HEK293 (cell line): ENCODE measurements around the gene MYO3A.

Source experiments
- BCL11A ChIP-seq: fragments of 450-650 bp; formaldehyde crosslinking; IDR thresholded peaks from 2 replicates; pipeline ENCODE4 v1.5.1; 2016; ENCODE audit warnings: low read depth, missing biosample characterization, missing genetic modification characterization
- GLIS2 ChIP-seq: fragments of 450-650 bp; formaldehyde crosslinking; IDR thresholded peaks from 2 replicates; pipeline ENCODE4 v1.5.1; 2016; ENCODE audit warnings: missing biosample characterization, missing genetic modification characterization
- IKZF3 ChIP-seq: fragments of 450-650 bp; IDR thresholded peaks from 2 replicates; pipeline ENCODE4 v1.5.0; 2018; ENCODE audit warnings: missing biosample characterization, mild to moderate bottlenecking, missing genetic modification characterization, moderate library complexity
- KLF16 ChIP-seq: fragments of 450-650 bp; formaldehyde crosslinking; IDR thresholded peaks from 2 replicates; pipeline ENCODE4 v1.5.1; 2017; ENCODE audit warnings: missing biosample characterization, missing genetic modification characterization
- KLF17 ChIP-seq: fragments of 450-650 bp; formaldehyde crosslinking; IDR thresholded peaks from 2 replicates; pipeline ENCODE4 v1.5.1; 2016; ENCODE audit warnings: missing biosample characterization, missing genetic modification characterization
- MZF1 ChIP-seq: fragments of 450-650 bp; formaldehyde crosslinking; IDR thresholded peaks from 2 replicates; pipeline ENCODE4 v1.5.1; 2017; ENCODE audit warnings: missing biosample characterization, missing genetic modification characterization, borderline replicate concordance
- PRDM2 ChIP-seq: fragments of 450-650 bp; formaldehyde crosslinking; IDR thresholded peaks from 2 replicates; pipeline ENCODE4 v1.5.1; 2016; ENCODE audit warnings: missing biosample characterization, missing genetic modification characterization, borderline replicate concordance
- SETDB1 ChIP-seq: IDR thresholded peaks from one replicate; pipeline ENCODE4 v1.6.1; 2017; ENCODE audit warnings: mild to moderate bottlenecking, low read length, moderate library complexity, mixed read lengths; ENCODE audit not compliant: insufficient read length
- YY1 ChIP-seq: fragments of 450-650 bp; formaldehyde crosslinking; IDR thresholded peaks from 2 replicates; pipeline ENCODE4 v1.5.1; 2018; ENCODE audit warnings: missing biosample characterization, missing genetic modification characterization
- ZBTB26 ChIP-seq: fragments of 450-650 bp; formaldehyde crosslinking; optimal IDR thresholded peaks from 2 replicates; pipeline ENCODE3; 2016; ENCODE audit warnings: missing biosample characterization, mild to moderate bottlenecking, missing genetic modification characterization
- ZBTB6 ChIP-seq: fragments of 450-650 bp; formaldehyde crosslinking; IDR thresholded peaks from 2 replicates; pipeline ENCODE4 v1.5.1; 2017; ENCODE audit warnings: missing biosample characterization, missing genetic modification characterization
- ZBTB8A ChIP-seq: fragments of 450-650 bp; formaldehyde crosslinking; IDR thresholded peaks from 2 replicates; pipeline ENCODE4 v1.5.1; 2016; ENCODE audit warnings: missing biosample characterization, missing genetic modification characterization
- ZFP37 ChIP-seq: fragments of 450-650 bp; formaldehyde crosslinking; IDR thresholded peaks from 2 replicates; pipeline ENCODE4 v1.5.1; 2016; ENCODE audit warnings: missing biosample characterization, missing genetic modification characterization
- ZNF239 ChIP-seq: fragments of 450-650 bp; formaldehyde crosslinking; IDR thresholded peaks from 2 replicates; pipeline ENCODE4 v1.5.1; 2016; ENCODE audit warnings: missing biosample characterization, missing genetic modification characterization
- ZNF266 ChIP-seq: fragments of 450-650 bp; formaldehyde crosslinking; IDR thresholded peaks from 2 replicates; pipeline ENCODE4 v1.5.1; 2016; ENCODE audit warnings: missing biosample characterization, missing genetic modification characterization, low read depth
- ZNF274 ChIP-seq, 2 experiments: fragments of 200-500 bp in 1 of 2; fragments of 450-650 bp in 1 of 2; sonication (Bioruptor generic) in 1 of 2; formaldehyde crosslinking in 1 of 2; IDR thresholded peaks; 2 replicates each; pipeline versions ENCODE4 v1.5.1 to v1.6.1; 2014 to 2016; ENCODE audit warnings: borderline replicate concordance in 1 of 2, inconsistent platforms in 1 of 2, low read length in 1 of 2, missing biosample characterization in 1 of 2, missing genetic modification characterization in 1 of 2
- ZNF302 ChIP-seq: fragments of 450-650 bp; formaldehyde crosslinking; IDR thresholded peaks from 2 replicates; pipeline ENCODE4 v1.5.1; 2016; ENCODE audit warnings: missing biosample characterization, missing genetic modification characterization, low read depth
- ZNF335 ChIP-seq: fragments of 450-650 bp; formaldehyde crosslinking; conservative IDR thresholded peaks from 2 replicates; pipeline ENCODE4 v1.5.1; 2016; ENCODE audit warnings: missing biosample characterization, missing genetic modification characterization
- ZNF449 ChIP-seq: fragments of 450-650 bp; formaldehyde crosslinking; IDR thresholded peaks from 2 replicates; pipeline ENCODE4 v1.5.1; 2017; ENCODE audit warnings: missing biosample characterization, mild to moderate bottlenecking, missing genetic modification characterization, moderate library complexity
- ZNF530 ChIP-seq: fragments of 450-650 bp; formaldehyde crosslinking; IDR thresholded peaks from 2 replicates; pipeline ENCODE4 v1.5.1; 2016; ENCODE audit warnings: low read depth, missing biosample characterization, missing genetic modification characterization
- ZNF548 ChIP-seq: fragments of 450-650 bp; formaldehyde crosslinking; IDR thresholded peaks from 2 replicates; pipeline ENCODE4 v1.5.1; 2016; ENCODE audit warnings: missing biosample characterization, missing genetic modification characterization
- ZNF549 ChIP-seq: fragments of 450-650 bp; IDR thresholded peaks from 2 replicates; pipeline ENCODE4 v1.5.1; 2018; ENCODE audit warnings: missing biosample characterization, missing genetic modification characterization, mild to moderate bottlenecking, inconsistent platforms, moderate library complexity
- ZNF561 ChIP-seq: fragments of 450-650 bp; IDR thresholded peaks from 2 replicates; pipeline ENCODE4 v1.5.1; 2018; ENCODE audit warnings: missing biosample characterization, missing genetic modification characterization, borderline replicate concordance
- ZNF585B ChIP-seq: fragments of 450-650 bp; formaldehyde crosslinking; IDR thresholded peaks from 2 replicates; pipeline ENCODE4 v1.5.1; 2016; ENCODE audit warnings: missing biosample characterization, missing genetic modification characterization
- ZNF624 ChIP-seq: fragments of 450-650 bp; formaldehyde crosslinking; IDR thresholded peaks from 2 replicates; pipeline ENCODE4 v1.5.1; 2017; ENCODE audit warnings: missing biosample characterization, missing genetic modification characterization
- ZNF626 ChIP-seq: fragments of 450-650 bp; sonication (Bioruptor Pico); formaldehyde crosslinking; IDR thresholded peaks from 2 replicates; pipeline ENCODE4 v1.5.1; 2018; ENCODE audit warnings: missing biosample characterization, missing genetic modification characterization, inconsistent platforms
- ZNF701 ChIP-seq: fragments of 450-650 bp; formaldehyde crosslinking; IDR thresholded peaks from 2 replicates; pipeline ENCODE4 v1.5.1; 2016; ENCODE audit warnings: missing biosample characterization, missing genetic modification characterization
- ZXDB ChIP-seq: fragments of 450-650 bp; formaldehyde crosslinking; IDR thresholded peaks from 2 replicates; pipeline ENCODE4 v1.5.1; 2016; ENCODE audit warnings: missing biosample characterization, missing genetic modification characterization

Gene MYO3A

GRCh38 chr10:25933653-25934608, at the start of gene MYO3A (continued):
- TF ChIP-seq ZBTB8A (tag by site-specific recombination) (peak; percentile 65), ZNF302 (tag by site-specific recombination) (no peak), YY1 (tag by site-specific recombination) (no peak; the same call in 1 of the 2 replicates), ZNF266 (tag by site-specific recombination) (no peak), KLF17 (0 out of 2 replicates have a peak, but pooled peaks have one; percentile 27), ZNF335 (tag by site-specific recombination) (peak; percentile 90), SETDB1 (no peak), ZNF585B (tag by site-specific recombination) (no peak), ZXDB (tag by site-specific recombination) (peak; percentile 99), ZNF530 (tag by site-specific recombination) (no peak), ZNF274 (IDR thresholded peaks at IDR 0.05; ENCODE audit: low read length) (no peak), ZNF274 (tag by site-specific recombination; IDR thresholded peaks at IDR 0.05; ENCODE audit: borderline replicate concordance) (no peak), MZF1 (no peak; the same call in 1 of the 2 replicates), ZNF561 (peak; percentile 72; the same call in 1 of the 2 replicates), IKZF3 (tag by site-specific recombination) (peak; percentile 78), ZBTB6 (tag by site-specific recombination) (peak; percentile 93), PRDM2 (tag by site-specific recombination) (no peak), ZFP37 (peak; percentile 47; the same call in 1 of the 2 replicates), ZNF626 (no peak), ZNF624 (tag by site-specific recombination) (no peak), ZNF449 (no peak), BCL11A (tag by site-specific recombination) (no peak), ZNF549 (tag by site-specific recombination) (no peak), ZNF548 (no peak), ZBTB26 (peak; percentile 66), ZNF701 (tag by site-specific recombination) (no peak), KLF16 (tag by site-specific recombination) (0 out of 2 replicates have a peak, but pooled peaks have one; percentile 19), GLIS2 (tag by site-specific recombination) (peak; percentile 17; the same call in 1 of the 2 replicates), ZNF239 (tag by site-specific recombination) (no peak)
